Mesenchymal stem cell (in vitro differentiated cells and primary cell): ENCODE data around the gene CDC20B. TPM values are rescaled to one million over a fixed set of nuclear protein-coding genes. Genes with fewer than 3 reads are reported as not detected.

Experiments used
- DNase-seq: peaks from one replicate; pipeline ENCODE4 v3.0.0-alpha.2; 2013
- H2AFZ ChIP-seq: one replicate; pipeline ENCODE4 v1.6.1; 2013; ENCODE audit warnings: low read depth, mild to moderate bottlenecking, control low read depth, inconsistent platforms, low read length, moderate library complexity
- H2AK5ac ChIP-seq: 2 replicates; pipeline ENCODE4 v1.6.1; 2013; ENCODE audit warnings: low read length, moderate library complexity, mild to moderate bottlenecking, inconsistent platforms; ENCODE audit not compliant: severe bottlenecking
- H2BK120ac ChIP-seq: one replicate; pipeline ENCODE4 v1.6.1; 2013; ENCODE audit warnings: low read depth, mild to moderate bottlenecking, inconsistent platforms, low read length, moderate library complexity
- H2BK12ac ChIP-seq, 2 experiments: one replicate each; pipeline ENCODE4 v1.6.1; 2013; ENCODE audit warnings: inconsistent platforms in 2 of 2, low read length in 2 of 2, mild to moderate bottlenecking in 2 of 2, moderate library complexity in 2 of 2, control low read depth in 1 of 2
- H2BK15ac ChIP-seq: one replicate; pipeline ENCODE4 v1.6.1; 2013; ENCODE audit warnings: mild to moderate bottlenecking, low read depth, inconsistent platforms; ENCODE audit not compliant: poor library complexity, severe bottlenecking
- H2BK5ac ChIP-seq: 2 replicates; pipeline ENCODE4 v1.6.1; 2013; ENCODE audit warnings: low read depth, mild to moderate bottlenecking, low read length, control low read depth, inconsistent platforms; ENCODE audit not compliant: poor library complexity, severe bottlenecking
- H3K14ac ChIP-seq, 2 experiments: one replicate each; pipeline ENCODE4 v1.6.1; 2013; ENCODE audit warnings: inconsistent platforms in 2 of 2, low read length in 2 of 2, control low read depth in 1 of 2, mild to moderate bottlenecking in 1 of 2, moderate library complexity in 1 of 2
- H3K18ac ChIP-seq, 2 experiments: one replicate each; pipeline ENCODE4 v1.6.1; 2013; ENCODE audit warnings: inconsistent platforms in 2 of 2, low read length in 2 of 2, control low read depth in 1 of 2, low read depth in 1 of 2, mild to moderate bottlenecking in 1 of 2
- H3K23ac ChIP-seq, 2 experiments: one replicate each; pipeline ENCODE4 v1.6.1; 2013; ENCODE audit warnings: inconsistent platforms in 2 of 2, low read length in 2 of 2, mild to moderate bottlenecking in 2 of 2, moderate library complexity in 2 of 2, control low read depth in 1 of 2
- H3K27ac ChIP-seq: 2 replicates; pipeline ENCODE4 v1.5.1; 2013; ENCODE audit warnings: mild to moderate bottlenecking, moderate library complexity, low read length, control low read depth, inconsistent platforms; ENCODE audit not compliant: poor library complexity, severe bottlenecking
- H3K27me3 ChIP-seq, 2 experiments: 2 replicates each; pipeline versions ENCODE4 v1.6.1 to v1.7.0; 2013; ENCODE audit warnings: low read length in 2 of 2, mild to moderate bottlenecking in 2 of 2, moderate library complexity in 2 of 2, control low read depth in 1 of 2, inconsistent platforms in 1 of 2; ENCODE audit not compliant: control insufficient read depth in 1 of 2, insufficient read depth in 1 of 2
- H3K36me3 ChIP-seq, 2 experiments: 2 replicates each; pipeline versions ENCODE4 v1.6.1 to v1.7.0; 2013; ENCODE audit warnings: low read length in 2 of 2, control low read depth in 1 of 2, inconsistent platforms in 1 of 2, low read depth in 1 of 2, mild to moderate bottlenecking in 1 of 2; ENCODE audit not compliant: insufficient read depth in 2 of 2, control insufficient read depth in 1 of 2
- H3K4ac ChIP-seq, 2 experiments: one replicate each; pipeline ENCODE4 v1.6.1; 2013; ENCODE audit warnings: inconsistent platforms in 2 of 2, low read length in 2 of 2, mild to moderate bottlenecking in 2 of 2, moderate library complexity in 2 of 2, control low read depth in 1 of 2, low read depth in 1 of 2
- H3K4me1 ChIP-seq: 2 replicates; pipeline ENCODE4 v1.6.1; 2013; ENCODE audit warnings: low read depth, low read length, control low read depth; ENCODE audit not compliant: control insufficient read depth, insufficient read depth
- H3K4me2 ChIP-seq: 2 replicates; pipeline ENCODE4 v1.6.1; 2013; ENCODE audit warnings: low read length, mild to moderate bottlenecking, inconsistent platforms; ENCODE audit not compliant: poor library complexity, severe bottlenecking
- H3K4me3 ChIP-seq, 2 experiments: 2 replicates each; pipeline versions ENCODE4 v1.5.1 to v1.7.0; 2013; ENCODE audit warnings: low read length in 2 of 2, mild to moderate bottlenecking in 2 of 2, control low read depth in 1 of 2, low read depth in 1 of 2; ENCODE audit not compliant: insufficient read depth in 1 of 2
- H3K79me1 ChIP-seq: replicated peaks from 2 replicates; pipeline ENCODE4 v1.6.1; 2013; ENCODE audit warnings: mild to moderate bottlenecking, control low read depth, low read length, inconsistent platforms; ENCODE audit not compliant: poor library complexity, severe bottlenecking
- H3K9ac ChIP-seq: 2 replicates; pipeline ENCODE4 v1.7.0; 2013; ENCODE audit warnings: mild to moderate bottlenecking, low read length, moderate library complexity
- H3K9me3 ChIP-seq: 2 replicates; pipeline ENCODE4 v1.7.0; 2013; ENCODE audit warnings: mild to moderate bottlenecking, low read length; ENCODE audit not compliant: control insufficient read depth
- H4K8ac ChIP-seq: one replicate; pipeline ENCODE4 v1.6.1; 2013; ENCODE audit warnings: inconsistent platforms, mild to moderate bottlenecking, low read length, moderate library complexity
- H4K91ac ChIP-seq: one replicate; pipeline ENCODE4 v1.6.1; 2013; ENCODE audit warnings: mild to moderate bottlenecking, low read length, inconsistent platforms
- WGBS: methylation state at CpG from one replicate; pipeline ENCODE4 v1.1.7; 2013; ENCODE audit warnings: mixed read lengths; 5-methylcytosine and 5-hydroxymethylcytosine counted together
- polyA plus RNA-seq, 2 experiments: library from polyadenylated mRNA; stranded (reverse); fragments of 200-250 nt; gene quantifications; one replicate each; pipeline ENCODE4 v1.2.3, GENCODE V29; 2013

The CDC20B gene, protein sequence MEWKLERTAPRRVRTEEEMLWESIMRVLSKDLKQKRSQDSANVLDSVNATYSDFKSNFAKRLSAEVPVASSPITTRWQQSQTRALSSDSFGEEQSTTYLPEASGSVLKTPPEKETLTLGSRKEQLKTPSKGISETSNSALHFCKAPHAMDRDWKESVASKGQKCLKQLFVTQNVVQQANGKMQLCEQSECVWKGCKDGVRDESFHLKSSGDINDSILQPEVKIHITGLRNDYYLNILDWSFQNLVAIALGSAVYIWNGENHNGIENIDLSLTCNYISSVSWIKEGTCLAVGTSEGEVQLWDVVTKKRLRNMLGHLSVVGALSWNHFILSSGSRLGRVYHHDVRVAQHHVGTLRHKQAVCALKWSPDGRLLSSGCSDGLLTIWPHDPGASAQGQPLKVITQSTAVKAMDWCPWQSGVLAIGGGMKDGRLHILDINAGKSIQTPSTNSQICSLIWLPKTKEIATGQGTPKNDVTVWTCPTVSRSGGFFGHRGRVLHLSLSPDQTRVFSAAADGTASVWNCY
- 0.01 TPM for polyA plus RNA-seq (2013, experiment 1 of 2)
- not detected for polyA plus RNA-seq (2013, experiment 2 of 2)

- H3K27ac ChIP-seq: no peak within 1 kb of the TSS
- peaks cover 33 to 44% of the 10 kb centered on the region in 2 experiments for H3K27me3 ChIP-seq
- H3K9ac ChIP-seq: peak within 1 kb of the TSS; percentile 69
- no peak within 1 kb of the TSS for H3K14ac ChIP-seq
- H3K4me1 ChIP-seq: peaks cover 14% of the 10 kb centered on the region
- under 1% methylated on average over 48 of the region's 69 CpGs for WGBS
- H2AK5ac ChIP-seq: no peak within 1 kb of the TSS
- no peak within 1 kb of the TSS for H2BK120ac ChIP-seq
- no peaks in the 10 kb centered on the region for H3K9me3 ChIP-seq
- H2AFZ ChIP-seq: peak within 1 kb of the TSS; percentile 92
- no peak within 1 kb of the TSS for H4K91ac ChIP-seq
- peak within 1 kb of the TSS in 1 of 2 experiments; percentile 10 for H3K23ac ChIP-seq
- H3K4me3 ChIP-seq: peak within 1 kb of the TSS; percentile 61 to 86
- no peaks in the 10 kb centered on the region for H3K79me1 ChIP-seq
- no peaks in the 10 kb centered on the region for H3K36me3 ChIP-seq
- H4K8ac ChIP-seq: no peak within 1 kb of the TSS
- H2BK12ac ChIP-seq: peak within 1 kb of the TSS in 1 of 2 experiments; percentile 18
- DNase-seq: peak; percentile 85
- peak within 1 kb of the TSS; percentile 92 for H3K4me2 ChIP-seq
- H2BK5ac ChIP-seq: no peak within 1 kb of the TSS
- H2BK15ac ChIP-seq: no peak within 1 kb of the TSS
- H3K4ac ChIP-seq: peak within 1 kb of the TSS in 1 of 2 experiments; percentile 4
- no peak within 1 kb of the TSS for H3K18ac ChIP-seq
Observed at GRCh38 chr5:55172937-55173686, at the start of gene CDC20B. TSS of gene CDC20B (minus strand) at chr5:55173177. CDS start at chr5:55173000, 177 bp downstream.

DNA sequence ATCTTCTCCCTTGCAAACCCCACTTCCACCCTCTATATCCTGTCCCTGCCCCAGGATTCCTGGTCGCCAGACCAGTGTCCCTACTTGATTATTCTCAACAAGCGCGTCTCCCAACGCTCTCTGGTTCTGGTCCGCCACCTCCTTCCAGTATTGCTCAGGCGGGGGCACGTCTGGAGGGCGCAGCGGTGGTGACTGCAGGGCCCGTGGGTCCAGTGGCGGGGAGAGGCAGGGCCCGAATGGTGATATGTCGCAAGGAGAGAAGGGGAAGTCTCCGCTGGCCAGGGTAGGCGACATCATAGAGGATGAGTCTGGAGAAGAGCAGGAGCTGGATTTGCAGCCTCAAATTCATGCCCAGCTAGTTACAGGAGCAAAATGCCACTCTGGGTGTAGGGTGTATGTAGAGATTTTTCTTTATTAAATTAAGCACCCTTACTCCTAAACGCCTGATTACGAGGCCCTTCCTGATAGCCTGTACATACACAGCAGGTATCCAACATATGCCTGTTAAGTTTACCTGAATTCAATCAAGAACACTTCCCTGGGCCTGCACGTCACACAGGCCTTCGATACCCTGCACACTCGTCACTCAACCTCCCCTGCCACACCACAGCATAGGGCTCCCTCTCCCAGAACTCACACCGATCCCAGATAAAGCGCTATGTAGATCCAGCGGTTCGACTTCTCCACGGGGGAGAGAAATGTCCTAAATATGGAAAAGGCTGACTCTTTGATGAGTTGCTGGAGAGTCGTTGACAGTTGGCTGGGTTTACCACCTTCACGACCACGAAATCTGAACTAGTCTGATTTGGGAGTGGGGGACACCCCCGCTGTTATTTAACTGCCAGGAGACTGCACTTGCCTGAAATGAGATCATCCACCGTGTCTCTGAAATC, 49.4 kb upstream of the CDC20B start:
- H2BK120ac ChIP-seq: no peak overlapping the region
- peaks cover 85 to 98% of the 10 kb centered on the region in 2 experiments for H3K27me3 ChIP-seq

GRCh38 chr5:55220433-55221185, 47.6 kb upstream of the CDC20B start:
- Histone ChIP-seq H3K18ac (peak overlapping the region in 1 of 2 experiments; percentile 23), H2BK120ac (no peak overlapping the region), H3K36me3 (peaks cover 0 to 3% of the 10 kb centered on the region in 2 experiments), H2BK15ac (peak overlapping the region; percentile 63), H3K4me2 (peak overlapping the region; percentile 97), H2AK5ac (no peak overlapping the region), H3K23ac (peak overlapping the region in 1 of 2 experiments; percentile 96), H2AFZ (peak overlapping the region; percentile 68), H3K9me3 (no peaks in the 10 kb centered on the region), H2BK5ac (no peak overlapping the region), H4K8ac (peak overlapping the region; percentile 60), H3K27me3 (peaks cover 76 to 86% of the 10 kb centered on the region in 2 experiments), H3K27ac (no peak overlapping the region), H3K4ac (no peak overlapping the region), H3K9ac (peak overlapping the region; percentile 29), H3K79me1 (no peaks in the 10 kb centered on the region), H3K14ac (peak overlapping the region in 1 of 2 experiments; percentile 71), H3K4me3 (peak overlapping the region; percentile 40 to 63), H4K91ac (no peak overlapping the region), H3K4me1 (peaks cover 15% of the 10 kb centered on the region), H2BK12ac (no peak overlapping the region)
- 2% methylated on average over 62 of the region's 62 CpGs for WGBS
- DNase-seq: peak; percentile 22

More for the DNA sequence above, 49.4 kb upstream of the CDC20B start:
- Histone ChIP-seq H3K36me3 (peaks cover 0 to 3% of the 10 kb centered on the region in 2 experiments), H3K79me1 (no peaks in the 10 kb centered on the region), H3K4me1 (peaks cover 26% of the 10 kb centered on the region), H4K8ac (no peak overlapping the region), H4K91ac (no peak overlapping the region), H3K23ac (no peak overlapping the region), H3K4me3 (no peak overlapping the region), H3K14ac (no peak overlapping the region), H2AFZ (no peak overlapping the region), H3K27ac (no peak overlapping the region), H2BK12ac (no peak overlapping the region), H3K4me2 (no peak overlapping the region), H3K18ac (no peak overlapping the region), H3K9me3 (no peaks in the 10 kb centered on the region), H2AK5ac (no peak overlapping the region), H3K9ac (no peak overlapping the region), H3K4ac (no peak overlapping the region), H2BK5ac (no peak overlapping the region), H2BK15ac (no peak overlapping the region)
- DNase-seq: peak; percentile 16
- 17% methylated on average over 30 of the region's 30 CpGs for WGBS
